Neural progenitor cell (in vitro differentiated cells): ENCODE data around the gene CDC42SE2.

Experiments used
- EZH2 ChIP-seq: fragments of 200-600 bp; sonication (generic); IDR thresholded peaks from 2 replicates; pipeline ENCODE4 v1.6.1; 2017; ENCODE audit warnings: antibody characterized with exemption, mild to moderate bottlenecking, moderate library complexity
- EZH2phosphoT487 ChIP-seq: fragments of 200-600 bp; sonication (generic); IDR thresholded peaks from 2 replicates; pipeline ENCODE4 v1.6.1; 2017; ENCODE audit warnings: antibody characterized with exemption
- TF ChIP-seq, protein P1 (sequence below): fragments of 200-600 bp; sonication (generic); IDR thresholded peaks from 2 replicates; pipeline ENCODE4 v1.5.1; 2017; ENCODE audit warnings: antibody characterized with exemption, mild to moderate bottlenecking

GRCh38 chr5:131364507-131365050 is 100.7 kb downstream of the CDC42SE2 start:
- TF ChIP-seq, protein P1, sequence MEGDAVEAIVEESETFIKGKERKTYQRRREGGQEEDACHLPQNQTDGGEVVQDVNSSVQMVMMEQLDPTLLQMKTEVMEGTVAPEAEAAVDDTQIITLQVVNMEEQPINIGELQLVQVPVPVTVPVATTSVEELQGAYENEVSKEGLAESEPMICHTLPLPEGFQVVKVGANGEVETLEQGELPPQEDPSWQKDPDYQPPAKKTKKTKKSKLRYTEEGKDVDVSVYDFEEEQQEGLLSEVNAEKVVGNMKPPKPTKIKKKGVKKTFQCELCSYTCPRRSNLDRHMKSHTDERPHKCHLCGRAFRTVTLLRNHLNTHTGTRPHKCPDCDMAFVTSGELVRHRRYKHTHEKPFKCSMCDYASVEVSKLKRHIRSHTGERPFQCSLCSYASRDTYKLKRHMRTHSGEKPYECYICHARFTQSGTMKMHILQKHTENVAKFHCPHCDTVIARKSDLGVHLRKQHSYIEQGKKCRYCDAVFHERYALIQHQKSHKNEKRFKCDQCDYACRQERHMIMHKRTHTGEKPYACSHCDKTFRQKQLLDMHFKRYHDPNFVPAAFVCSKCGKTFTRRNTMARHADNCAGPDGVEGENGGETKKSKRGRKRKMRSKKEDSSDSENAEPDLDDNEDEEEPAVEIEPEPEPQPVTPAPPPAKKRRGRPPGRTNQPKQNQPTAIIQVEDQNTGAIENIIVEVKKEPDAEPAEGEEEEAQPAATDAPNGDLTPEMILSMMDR, result no peak
- TF ChIP-seq EZH2, result no peak
- no peak for TF ChIP-seq EZH2phosphoT487
